ENCODE data around the gene NCDN.
A peak's percentile ranks its signal among the peaks of the same experiment; 100 is the strongest.

NCDN gene

GRCh38 chr1:35537806-35538205, 19.8 kb upstream of the NCDN start:
- no peak for TF ChIP-seq CTCF (IDR thresholded peaks at IDR 0.05; ENCODE audit: extremely low read depth, missing control alignments)
- DNase-seq (ENCODE audit: low spot score): no peak

- TF ChIP-seq CTCF (IDR thresholded peaks at IDR 0.05; ENCODE audit: extremely low read depth, missing control alignments): no peak
- no peak for DNase-seq (ENCODE audit: low spot score)
Observed at GRCh38 chr1:35539073-35539823, 18.4 kb upstream of the NCDN start.

- TF ChIP-seq CTCF (IDR thresholded peaks at IDR 0.05; ENCODE audit: extremely low read depth, missing control alignments): no peak
- peak; percentile 50 for DNase-seq (ENCODE audit: low spot score)
Observed at GRCh38 chr1:35539824-35540261, 17.8 kb upstream of the NCDN start.

- TF ChIP-seq CTCF (IDR thresholded peaks at IDR 0.05; ENCODE audit: extremely low read depth, missing control alignments): peak; percentile 59
- peak; percentile 58 for DNase-seq (ENCODE audit: low spot score)
Observed at GRCh38 chr1:35544976-35545375, 12.6 kb upstream of the NCDN start.

- no peak for TF ChIP-seq CTCF (IDR thresholded peaks at IDR 0.05; ENCODE audit: extremely low read depth, missing control alignments)
Observed at GRCh38 chr1:35546614-35547013, 11.0 kb upstream of the NCDN start.

GRCh38 chr1:35553851-35554250, 3.7 kb upstream of the NCDN start:
- TF ChIP-seq CTCF (IDR thresholded peaks at IDR 0.05; ENCODE audit: extremely low read depth, missing control alignments): no peak
- no peak for DNase-seq (ENCODE audit: low spot score)

More at GRCh38 chr1:35546614-35547013, 11.0 kb upstream of the NCDN start:
- no peak for DNase-seq (ENCODE audit: low spot score)

GRCh38 chr1:35554266-35555211, 3.1 kb upstream of the NCDN start:
- no peak for DNase-seq (ENCODE audit: low spot score)
- TF ChIP-seq CTCF (IDR thresholded peaks at IDR 0.05; ENCODE audit: extremely low read depth, missing control alignments): no peak
